Gastroesophageal sphincter (tissue), 4 donors: Measurements from ENCODE around the gene MCRIP2. TPM values are rescaled to one million over a fixed set of nuclear protein-coding genes. Genes with fewer than 3 reads are reported as not detected.
"Not testable (repeated sequence)": the region's sequence is repeated elsewhere in the genome, so short reads cannot be mapped to it uniquely, and the experiment has no call there.

Experiments
- ATAC-seq: fragments of 150-250 bp; one replicate; pipeline ENCODE4 v1.9.1; 2016; ENCODE audit warnings: mild to moderate bottlenecking, moderate library complexity
- H3K27ac ChIP-seq, 4 donors: fragments of 200-600 bp; sonication (generic) in 3 of 4; 1 replicate in 3 of 4; 2 replicates in 1 of 4; pipeline ENCODE4 v1.5.1; 2016 to 2019
- H3K27me3 ChIP-seq: fragments of 200-600 bp; sonication (generic); one replicate; pipeline ENCODE4 v1.5.1; 2019
- H3K36me3 ChIP-seq, 2 donors: fragments of 200-600 bp; sonication (generic); one replicate each; pipeline ENCODE4 v1.5.1; 2019; ENCODE audit warnings: control low read depth in 1 of 2
- H3K4me1 ChIP-seq, 3 donors: fragments of 200-600 bp; sonication (generic); 1 replicate in 2 of 3; 2 replicates in 1 of 3; pipeline ENCODE4 v1.5.1; 2016 to 2019; ENCODE audit warnings: control low read depth in 2 of 3
- H3K4me3 ChIP-seq, 2 donors: fragments of 200-600 bp; sonication (generic); one replicate each; pipeline ENCODE4 v1.5.1; 2019; ENCODE audit warnings: mild to moderate bottlenecking in 1 of 2, moderate library complexity in 1 of 2
- H3K9me3 ChIP-seq, 3 donors: fragments of 200-600 bp; sonication (generic); one replicate each; pipeline ENCODE4 v1.5.1; 2017 to 2019; ENCODE audit warnings: control low read depth in 2 of 3
- CTCF ChIP-seq, 4 experiments: fragments of 200-600 bp in 2 of 4; fragments of 450-650 bp in 2 of 4; sonication (generic) in 1 of 4; IDR thresholded peaks; one replicate each; pipeline ENCODE4 v1.5.1; 2017 to 2019; ENCODE audit warnings: antibody characterized with exemption in 4 of 4, mild to moderate bottlenecking in 2 of 4, moderate library complexity in 2 of 4
- EP300 ChIP-seq: sonication (generic); formaldehyde crosslinking; IDR thresholded peaks from one replicate; pipeline ENCODE4 v1.6.1; 2017; ENCODE audit warnings: antibody characterized with exemption, mild to moderate bottlenecking
- POLR2A ChIP-seq, 2 donors: fragments of 450-650 bp; IDR thresholded peaks; one replicate each; pipeline ENCODE4 v1.6.1; 2017; ENCODE audit warnings: antibody characterized with exemption in 2 of 2, mild to moderate bottlenecking in 2 of 2, moderate library complexity in 1 of 2
- POLR2AphosphoS5 ChIP-seq: sonication (generic); formaldehyde crosslinking; IDR thresholded peaks from one replicate; pipeline ENCODE4 v1.6.1; 2017; ENCODE audit warnings: antibody characterized with exemption
- WGBS, 2 donors: methylation state at CpG; one replicate each; pipeline ENCODE4 v1.1.5; 2018; ENCODE audit warnings: low coverage in 1 of 2; 5-methylcytosine and 5-hydroxymethylcytosine counted together
- total RNA-seq, 4 donors: library from RNA; depleted of rRNA; stranded (reverse); fragments of >200 nt; gene quantifications; one replicate each; pipeline ENCODE4 v1.1.0, GENCODE V29; 2016

Gene MCRIP2
- total RNA-seq, 4 donors from 2014 or later, result 25.4 to 70.0 (median 51.9) TPM

- TF ChIP-seq CTCF (IDR thresholded peaks at IDR 0.05) (no peak), POLR2AphosphoS5 (no peak), EP300 (no peak), POLR2A (IDR thresholded peaks at IDR 0.05) (no peak)
- H3K27me3 ChIP-seq, result no peaks in the 10 kb centered on the region
- peaks cover 0 to 32% of the 10 kb centered on the region in 2 donors for H3K36me3 ChIP-seq
- H3K27ac ChIP-seq, result no peak overlapping the region
- ATAC-seq, result no peak
- WGBS, 2 donors, result 88% methylated on average over 3 of the region's 16 CpGs; no CpG with 5 or more reads in 1 of the 2 donors
- peaks cover 0 to 38% (median 6%) of the 10 kb centered on the region in 3 donors for H3K4me1 ChIP-seq
- H3K4me3 ChIP-seq, result no peak overlapping the region
- H3K9me3 ChIP-seq, result no peaks in the 10 kb centered on the region
These were observed 47.8 kb upstream of the MCRIP2 start for GRCh38 chr16:593807-594206.

GRCh38 chr16:595094-595528, 46.5 kb upstream of the MCRIP2 start:
- no peak for ATAC-seq
- 88% methylated on average over 9 of the region's 18 CpGs; no CpG with 5 or more reads in 1 of the 2 donors for WGBS, 2 donors
- Histone ChIP-seq H3K4me3 (no peak overlapping the region), H3K4me1 (peaks cover 0 to 38% (median 6%) of the 10 kb centered on the region in 3 donors), H3K27me3 (no peaks in the 10 kb centered on the region), H3K36me3 (peaks cover 0 to 41% of the 10 kb centered on the region in 2 donors), H3K9me3 (no peaks in the 10 kb centered on the region), H3K27ac (no peak overlapping the region)
- TF ChIP-seq EP300 (no peak), POLR2A (IDR thresholded peaks at IDR 0.05) (no peak), CTCF (IDR thresholded peaks at IDR 0.05) (no peak), POLR2AphosphoS5 (no peak)

GRCh38 chr16:595942-596735, 45.5 kb upstream of the MCRIP2 start:
- no peak for ATAC-seq
- Histone ChIP-seq H3K27ac (no peak overlapping the region), H3K4me1 (peaks cover 0 to 34% (median under 1%) of the 10 kb centered on the region in 3 donors), H3K9me3 (no peaks in the 10 kb centered on the region), H3K4me3 (no peak overlapping the region), H3K27me3 (no peaks in the 10 kb centered on the region), H3K36me3 (peaks cover 0 to 51% of the 10 kb centered on the region in 2 donors)
- TF ChIP-seq EP300, result no peak
- no peak for TF ChIP-seq POLR2AphosphoS5
- no peak for TF ChIP-seq CTCF (IDR thresholded peaks at IDR 0.05)
- TF ChIP-seq POLR2A (IDR thresholded peaks at IDR 0.05), result no peak
- 73 to 86% methylated on average over 3 to 14 of the region's 34 CpGs for WGBS, 2 donors

GRCh38 chr16:596736-597060, 44.9 kb upstream of the MCRIP2 start:
- H3K4me1 ChIP-seq, result peaks cover 0 to 29% (median 0%) of the 10 kb centered on the region in 3 donors
- H3K4me3 ChIP-seq, result no peak overlapping the region
- no peaks in the 10 kb centered on the region for H3K9me3 ChIP-seq
- TF ChIP-seq POLR2AphosphoS5 (no peak), EP300 (no peak), POLR2A (IDR thresholded peaks at IDR 0.05) (no peak), CTCF (IDR thresholded peaks at IDR 0.05) (no peak)
- H3K27ac ChIP-seq, result no peak overlapping the region
- WGBS, 2 donors, result 80 to 100% methylated on average over 1 to 3 of the region's 12 CpGs
- H3K36me3 ChIP-seq, result peaks cover 0 to 54% of the 10 kb centered on the region in 2 donors
- no peaks in the 10 kb centered on the region for H3K27me3 ChIP-seq
- ATAC-seq, result no peak

- not testable (repeated sequence) for H3K27ac ChIP-seq, ATAC-seq, H3K27me3 ChIP-seq, H3K9me3 ChIP-seq, H3K4me3 ChIP-seq
- 87 to 100% methylated on average over 1 to 4 of the region's 7 CpGs for WGBS, 2 donors
- Histone ChIP-seq H3K36me3 (peaks cover 0 to 54% of the 10 kb centered on the region in 2 donors), H3K4me1 (peaks cover 0 to 19% (median 0%) of the 10 kb centered on the region in 3 donors)
These were observed 44.0 kb upstream of the MCRIP2 start for GRCh38 chr16:597655-598054.
